Keratinocyte (primary cell): ENCODE results near the gene CTNNA3. TPM values are rescaled to one million over a fixed set of nuclear protein-coding genes. Genes with fewer than 3 reads are reported as not detected.

Experiments used
- DNase-seq: peaks from one replicate; pipeline ENCODE4 v3.0.0-alpha.2; 2011; ENCODE audit warnings: low read depth, missing footprints, low spot score
- FAIRE-seq: peaks from 2 replicates; lab custom pipeline; 2011; peaks lifted over from hg19 to GRCh38; lab: Jason Lieb, UNC
- H2AFZ ChIP-seq: 2 replicates; pipeline ENCODE4 v1.6.0; 2012; ENCODE audit warnings: low read length, control low read depth, inconsistent platforms; ENCODE audit not compliant: control insufficient read depth
- H3K27ac ChIP-seq: 2 replicates; pipeline ENCODE4 v1.5.1; 2011; ENCODE audit warnings: low read length; ENCODE audit not compliant: control insufficient read depth, insufficient read depth
- H3K27me3 ChIP-seq: 3 replicates; pipeline ENCODE4 v1.6.0; 2011; ENCODE audit warnings: low read length; ENCODE audit not compliant: control insufficient read depth, insufficient read depth; ENCODE audit errors: extremely low read depth
- H3K36me3 ChIP-seq, 2 experiments: 2 replicates in 1 of 2; 3 replicates in 1 of 2; pipeline ENCODE4 v1.5.1; 2011; ENCODE audit warnings: low read length in 2 of 2, mild to moderate bottlenecking in 1 of 2; ENCODE audit not compliant: control insufficient read depth in 2 of 2, insufficient read depth in 2 of 2; ENCODE audit errors: extremely low read depth in 1 of 2
- H3K4me1 ChIP-seq: 3 replicates; pipeline ENCODE4 v1.5.1; 2011; ENCODE audit warnings: low read length; ENCODE audit not compliant: control insufficient read depth, insufficient read depth; ENCODE audit errors: extremely low read depth
- H3K4me2 ChIP-seq: 3 replicates; pipeline ENCODE4 v1.6.0; 2011; ENCODE audit warnings: low read depth, low read length; ENCODE audit not compliant: control insufficient read depth, insufficient read depth; ENCODE audit errors: extremely low read depth
- H3K4me3 ChIP-seq, 3 experiments: fragments of 200-600 bp in 1 of 3; sonication (generic) in 1 of 3; 2 replicates in 2 of 3; 3 replicates in 1 of 3; pipeline ENCODE4 v1.5.1; 2011 to 2016; ENCODE audit warnings: low read length in 3 of 3, mild to moderate bottlenecking in 3 of 3, control low read depth in 2 of 3, inconsistent platforms in 1 of 3, low read depth in 1 of 3, mixed read lengths in 1 of 3, mixed run types in 1 of 3, moderate library complexity in 1 of 3; ENCODE audit not compliant: control insufficient read depth in 2 of 3, insufficient read depth in 2 of 3; ENCODE audit errors: extremely low read depth in 1 of 3
- H3K79me2 ChIP-seq: 2 replicates; pipeline ENCODE4 v1.6.0; 2012; ENCODE audit warnings: low read length; ENCODE audit not compliant: control insufficient read depth, insufficient read depth
- H3K9ac ChIP-seq: 3 replicates; pipeline ENCODE4 v1.6.0; 2011; ENCODE audit warnings: low read length; ENCODE audit not compliant: control insufficient read depth, insufficient read depth; ENCODE audit errors: extremely low read depth
- H3K9me1 ChIP-seq: 3 replicates; pipeline ENCODE4 v1.6.0; 2011; ENCODE audit warnings: low read length; ENCODE audit not compliant: control insufficient read depth, insufficient read depth; ENCODE audit errors: extremely low read depth
- H3K9me3 ChIP-seq: 2 replicates; pipeline ENCODE4 v1.5.1; 2012; ENCODE audit warnings: low read depth, low read length; ENCODE audit not compliant: control insufficient read depth
- H4K20me1 ChIP-seq: 3 replicates; pipeline ENCODE4 v1.6.0; 2011; ENCODE audit warnings: low read length; ENCODE audit not compliant: control insufficient read depth, insufficient read depth; ENCODE audit errors: extremely low read depth
- EZH2 ChIP-seq: IDR thresholded peaks from one replicate; pipeline ENCODE4 v1.6.1; 2012; ENCODE audit warnings: inconsistent platforms, mild to moderate bottlenecking, low read length, moderate library complexity
- dilution Hi-C: fragments of 300-500 bp; cut with MboI; formaldehyde crosslinking; loops from one replicate; pipeline ENCODE4 v1.7.0; 2020; ENCODE audit warnings: low sequenced_read_pairs; ENCODE audit not compliant: extremely low pct_ligation_motif_present
- polyA plus RNA-seq, 5 experiments: library from polyadenylated mRNA; depleted of rRNA in 3 of 5; stranded (reverse) in 3 of 5; stranded (forward) in 1 of 5; unstranded in 1 of 5; fragments of >200 nt; gene quantifications; 1 replicate in 1 of 5; 2 replicates in 3 of 5; 3 replicates in 1 of 5; pipeline versions ENCODE4 v1.2.1 to v1.2.3, GENCODE V29; 2011 to 2012; ENCODE audit warnings: missing spikeins in 2 of 5, low read depth in 1 of 5, low replicate concordance in 1 of 5
- TF ChIP-seq, protein P1 (sequence below), 3 experiments: IDR thresholded peaks in 1 of 3; conservative IDR thresholded peaks in 1 of 3; optimal IDR thresholded peaks in 1 of 3; 2 replicates in 2 of 3; 3 replicates in 1 of 3; pipeline versions ENCODE3 to v1.5.1; 2011; ENCODE audit warnings: low read length in 3 of 3, mild to moderate bottlenecking in 3 of 3, moderate library complexity in 2 of 3, control low read depth in 1 of 3, inconsistent platforms in 1 of 3; ENCODE audit not compliant: insufficient read depth in 2 of 3; ENCODE audit errors: extremely low read depth in 1 of 3

Gene CTNNA3
- polyA plus RNA-seq, 1 donor (not counting 4 experiments of a cell fraction or from before 2014, with no cell fraction given): 0.01 TPM

DNA sequence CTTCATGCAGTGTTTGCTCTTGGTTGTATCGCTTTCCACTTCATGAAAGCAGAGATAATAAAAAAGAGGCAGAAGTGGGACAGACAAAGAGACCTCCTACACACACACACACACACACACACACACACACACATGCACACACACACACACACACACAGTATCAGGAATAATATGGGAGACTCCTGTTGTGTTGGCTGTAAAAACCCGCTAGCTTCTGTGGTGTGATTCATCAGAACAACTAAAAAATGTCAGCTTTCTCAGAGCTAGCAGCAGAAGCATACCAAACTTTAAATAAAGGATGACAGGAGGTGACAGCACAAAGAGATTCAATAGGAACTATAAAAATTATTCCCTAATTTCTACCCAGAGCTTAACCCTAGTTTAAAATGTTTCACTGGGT is 918.3 kb downstream of the CTNNA3 start:
- no peak for FAIRE-seq
- no peaks in the 10 kb centered on the region for H3K36me3 ChIP-seq

DNA sequence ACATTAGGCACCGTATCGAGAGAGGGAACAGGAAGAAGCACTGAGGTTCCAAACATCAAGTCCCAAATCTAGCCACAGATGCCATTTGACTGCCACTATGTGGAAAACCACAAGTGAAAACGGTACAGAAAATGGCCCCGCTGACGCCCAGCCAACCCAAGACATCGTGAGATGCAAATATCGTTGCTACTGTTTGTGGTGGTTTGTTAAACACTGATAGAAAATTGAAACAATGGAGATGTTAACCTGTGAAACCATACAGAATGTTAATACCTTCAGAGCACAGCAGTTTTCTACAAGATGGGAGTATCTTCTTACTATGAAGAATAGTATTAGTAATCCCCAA is 922.5 kb downstream of the CTNNA3 start:
- H3K9me1 ChIP-seq: no peaks in the 10 kb centered on the region
- no peak overlapping the region for H2AFZ ChIP-seq
- H3K4me2 ChIP-seq: no peak overlapping the region
- H3K4me3 ChIP-seq: no peak overlapping the region
- dilution Hi-C loops: no loop called here
- H3K79me2 ChIP-seq: no peaks in the 10 kb centered on the region
- H3K27ac ChIP-seq: no peak overlapping the region
- FAIRE-seq: no peak
- H3K9ac ChIP-seq: no peak overlapping the region
- H3K4me1 ChIP-seq: no peaks in the 10 kb centered on the region
- H3K9me3 ChIP-seq: no peaks in the 10 kb centered on the region
- no peak for DNase-seq
- TF ChIP-seq EZH2: no peak
- TF ChIP-seq, protein P1, sequence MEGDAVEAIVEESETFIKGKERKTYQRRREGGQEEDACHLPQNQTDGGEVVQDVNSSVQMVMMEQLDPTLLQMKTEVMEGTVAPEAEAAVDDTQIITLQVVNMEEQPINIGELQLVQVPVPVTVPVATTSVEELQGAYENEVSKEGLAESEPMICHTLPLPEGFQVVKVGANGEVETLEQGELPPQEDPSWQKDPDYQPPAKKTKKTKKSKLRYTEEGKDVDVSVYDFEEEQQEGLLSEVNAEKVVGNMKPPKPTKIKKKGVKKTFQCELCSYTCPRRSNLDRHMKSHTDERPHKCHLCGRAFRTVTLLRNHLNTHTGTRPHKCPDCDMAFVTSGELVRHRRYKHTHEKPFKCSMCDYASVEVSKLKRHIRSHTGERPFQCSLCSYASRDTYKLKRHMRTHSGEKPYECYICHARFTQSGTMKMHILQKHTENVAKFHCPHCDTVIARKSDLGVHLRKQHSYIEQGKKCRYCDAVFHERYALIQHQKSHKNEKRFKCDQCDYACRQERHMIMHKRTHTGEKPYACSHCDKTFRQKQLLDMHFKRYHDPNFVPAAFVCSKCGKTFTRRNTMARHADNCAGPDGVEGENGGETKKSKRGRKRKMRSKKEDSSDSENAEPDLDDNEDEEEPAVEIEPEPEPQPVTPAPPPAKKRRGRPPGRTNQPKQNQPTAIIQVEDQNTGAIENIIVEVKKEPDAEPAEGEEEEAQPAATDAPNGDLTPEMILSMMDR (optimal IDR thresholded peaks at IDR 0.05 in 1 of 3, IDR thresholded peaks at IDR 0.05 in 1 of 3, conservative IDR thresholded peaks at IDR 0.05 in 1 of 3; ENCODE audit: extremely low read depth in 1 of 3, insufficient read depth in 2 of 3, low read length in 3 of 3): no peak
- H3K36me3 ChIP-seq: no peaks in the 10 kb centered on the region
- H3K27me3 ChIP-seq: no peaks in the 10 kb centered on the region
- H4K20me1 ChIP-seq: no peaks in the 10 kb centered on the region

More for the DNA sequence above, 918.3 kb downstream of the CTNNA3 start:
- no peak for DNase-seq
- H3K4me1 ChIP-seq: no peaks in the 10 kb centered on the region
- H3K27me3 ChIP-seq: no peaks in the 10 kb centered on the region
- H3K9me1 ChIP-seq: no peaks in the 10 kb centered on the region
- dilution Hi-C loops: no loop called here
- no peaks in the 10 kb centered on the region for H3K79me2 ChIP-seq
- H2AFZ ChIP-seq: no peak overlapping the region
- H3K27ac ChIP-seq: no peak overlapping the region
- H3K9ac ChIP-seq: no peak overlapping the region
- H3K4me3 ChIP-seq: no peak overlapping the region
- no peaks in the 10 kb centered on the region for H3K9me3 ChIP-seq
- H3K4me2 ChIP-seq: no peak overlapping the region
- no peaks in the 10 kb centered on the region for H4K20me1 ChIP-seq
- no peak for TF ChIP-seq EZH2
- TF ChIP-seq, protein P1 (optimal IDR thresholded peaks at IDR 0.05 in 1 of 3, IDR thresholded peaks at IDR 0.05 in 1 of 3, conservative IDR thresholded peaks at IDR 0.05 in 1 of 3; ENCODE audit: extremely low read depth in 1 of 3, insufficient read depth in 2 of 3, low read length in 3 of 3): no peak
